Gastroesophageal sphincter (tissue), 4 donors: ENCODE data around the gene RALA. TPM values are rescaled to one million over a fixed set of nuclear protein-coding genes. Genes with fewer than 3 reads are reported as not detected.
A peak's percentile ranks its signal among the peaks of the same experiment; 100 is the strongest.

ENCODE experiments used
- ATAC-seq: fragments of 150-250 bp; one replicate; pipeline ENCODE4 v1.9.1; 2016; ENCODE audit warnings: mild to moderate bottlenecking, moderate library complexity
- H3K27ac ChIP-seq, 4 donors: fragments of 200-600 bp; sonication (generic) in 3 of 4; 1 replicate in 3 of 4; 2 replicates in 1 of 4; pipeline ENCODE4 v1.5.1; 2016 to 2019
- H3K27me3 ChIP-seq: fragments of 200-600 bp; sonication (generic); one replicate; pipeline ENCODE4 v1.5.1; 2019
- H3K36me3 ChIP-seq, 2 donors: fragments of 200-600 bp; sonication (generic); one replicate each; pipeline ENCODE4 v1.5.1; 2019; ENCODE audit warnings: control low read depth in 1 of 2
- H3K4me1 ChIP-seq, 3 donors: fragments of 200-600 bp; sonication (generic); 1 replicate in 2 of 3; 2 replicates in 1 of 3; pipeline ENCODE4 v1.5.1; 2016 to 2019; ENCODE audit warnings: control low read depth in 2 of 3
- H3K4me3 ChIP-seq, 2 donors: fragments of 200-600 bp; sonication (generic); one replicate each; pipeline ENCODE4 v1.5.1; 2019; ENCODE audit warnings: mild to moderate bottlenecking in 1 of 2, moderate library complexity in 1 of 2
- H3K9me3 ChIP-seq, 3 donors: fragments of 200-600 bp; sonication (generic); one replicate each; pipeline ENCODE4 v1.5.1; 2017 to 2019; ENCODE audit warnings: control low read depth in 2 of 3
- EP300 ChIP-seq: sonication (generic); formaldehyde crosslinking; IDR thresholded peaks from one replicate; pipeline ENCODE4 v1.6.1; 2017; ENCODE audit warnings: antibody characterized with exemption, mild to moderate bottlenecking
- POLR2A ChIP-seq, 2 donors: fragments of 450-650 bp; IDR thresholded peaks; one replicate each; pipeline ENCODE4 v1.6.1; 2017; ENCODE audit warnings: antibody characterized with exemption in 2 of 2, mild to moderate bottlenecking in 2 of 2, moderate library complexity in 1 of 2
- POLR2AphosphoS5 ChIP-seq: sonication (generic); formaldehyde crosslinking; IDR thresholded peaks from one replicate; pipeline ENCODE4 v1.6.1; 2017; ENCODE audit warnings: antibody characterized with exemption
- WGBS, 2 donors: methylation state at CpG; one replicate each; pipeline ENCODE4 v1.1.5; 2018; ENCODE audit warnings: low coverage in 1 of 2; 5-methylcytosine and 5-hydroxymethylcytosine counted together
- total RNA-seq, 4 donors: library from RNA; depleted of rRNA; stranded (reverse); fragments of >200 nt; gene quantifications; one replicate each; pipeline ENCODE4 v1.1.0, GENCODE V29; 2016
- TF ChIP-seq, protein P1 (sequence below), 4 experiments: fragments of 200-600 bp in 2 of 4; fragments of 450-650 bp in 2 of 4; sonication (generic) in 1 of 4; IDR thresholded peaks; one replicate each; pipeline ENCODE4 v1.5.1; 2017 to 2019; ENCODE audit warnings: antibody characterized with exemption in 4 of 4, mild to moderate bottlenecking in 2 of 4, moderate library complexity in 2 of 4

RALA gene
- total RNA-seq, 4 donors from 2014 or later, result 16.6 to 30.7 (median 21.0) TPM

DNA sequence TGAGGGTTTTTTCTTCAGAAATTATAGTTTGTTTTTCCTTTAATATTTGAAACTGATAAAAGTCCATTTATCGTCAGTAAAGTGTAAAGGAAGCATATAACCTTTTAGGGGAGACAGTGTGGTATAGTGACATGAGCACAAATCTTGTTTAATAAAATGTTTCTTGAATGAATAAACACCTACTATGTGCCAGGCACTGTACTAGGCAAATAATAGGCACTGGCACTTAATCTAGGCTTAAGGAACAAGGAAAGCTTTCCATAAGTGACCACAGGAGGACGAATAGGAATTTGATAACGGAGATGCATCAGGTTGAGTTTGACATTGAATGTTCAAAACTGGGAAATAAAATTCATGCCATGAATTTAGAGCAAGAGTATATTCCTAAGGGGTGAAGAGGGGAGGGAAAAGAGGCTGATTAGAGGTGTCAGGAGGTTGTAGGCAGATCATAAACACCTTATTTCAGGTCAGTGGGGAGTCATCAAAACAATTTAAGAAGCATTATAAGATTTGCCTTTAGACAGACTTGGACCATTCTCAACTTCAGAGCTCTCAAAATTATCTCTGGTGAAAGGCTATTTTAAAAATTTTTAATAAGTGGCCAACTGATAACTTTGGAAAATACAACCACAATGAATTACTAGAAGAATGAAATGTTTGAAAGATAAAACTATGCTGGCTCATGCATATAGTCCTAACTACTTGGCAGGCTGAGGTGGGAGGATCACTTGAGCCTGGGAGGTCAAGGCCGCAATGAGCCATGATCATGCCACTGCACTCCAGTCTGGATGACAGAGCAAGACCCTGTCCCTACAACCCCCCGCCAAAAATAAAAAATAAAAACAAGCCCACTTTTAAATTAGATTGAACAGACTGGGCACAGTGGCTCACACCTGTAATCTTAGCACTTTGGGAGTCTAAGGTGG, 22.4 kb downstream of the RALA start:
- WGBS, 2 donors, result 67 to 85% methylated on average over 5 of the region's 5 CpGs
- no peak overlapping the region for H3K27ac ChIP-seq
- TF ChIP-seq POLR2A (IDR thresholded peaks at IDR 0.05) (no peak), EP300 (no peak), POLR2AphosphoS5 (no peak)
- TF ChIP-seq, protein P1, sequence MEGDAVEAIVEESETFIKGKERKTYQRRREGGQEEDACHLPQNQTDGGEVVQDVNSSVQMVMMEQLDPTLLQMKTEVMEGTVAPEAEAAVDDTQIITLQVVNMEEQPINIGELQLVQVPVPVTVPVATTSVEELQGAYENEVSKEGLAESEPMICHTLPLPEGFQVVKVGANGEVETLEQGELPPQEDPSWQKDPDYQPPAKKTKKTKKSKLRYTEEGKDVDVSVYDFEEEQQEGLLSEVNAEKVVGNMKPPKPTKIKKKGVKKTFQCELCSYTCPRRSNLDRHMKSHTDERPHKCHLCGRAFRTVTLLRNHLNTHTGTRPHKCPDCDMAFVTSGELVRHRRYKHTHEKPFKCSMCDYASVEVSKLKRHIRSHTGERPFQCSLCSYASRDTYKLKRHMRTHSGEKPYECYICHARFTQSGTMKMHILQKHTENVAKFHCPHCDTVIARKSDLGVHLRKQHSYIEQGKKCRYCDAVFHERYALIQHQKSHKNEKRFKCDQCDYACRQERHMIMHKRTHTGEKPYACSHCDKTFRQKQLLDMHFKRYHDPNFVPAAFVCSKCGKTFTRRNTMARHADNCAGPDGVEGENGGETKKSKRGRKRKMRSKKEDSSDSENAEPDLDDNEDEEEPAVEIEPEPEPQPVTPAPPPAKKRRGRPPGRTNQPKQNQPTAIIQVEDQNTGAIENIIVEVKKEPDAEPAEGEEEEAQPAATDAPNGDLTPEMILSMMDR (IDR thresholded peaks at IDR 0.05), result no peak
- H3K4me3 ChIP-seq, result no peak overlapping the region
- H3K9me3 ChIP-seq, result no peaks in the 10 kb centered on the region
- ATAC-seq, result no peak
- no peaks in the 10 kb centered on the region for H3K36me3 ChIP-seq
- H3K27me3 ChIP-seq, result no peaks in the 10 kb centered on the region
- peaks cover 0 to 53% (median 0%) of the 10 kb centered on the region in 3 donors for H3K4me1 ChIP-seq

- Histone ChIP-seq H3K36me3 (no peaks in the 10 kb centered on the region), H3K4me3 (no peak overlapping the region), H3K9me3 (no peaks in the 10 kb centered on the region), H3K4me1 (peaks cover 0 to 50% (median 0%) of the 10 kb centered on the region in 3 donors), H3K27ac (no peak overlapping the region), H3K27me3 (no peaks in the 10 kb centered on the region)
- ATAC-seq, result no peak
- TF ChIP-seq POLR2A (IDR thresholded peaks at IDR 0.05) (no peak), EP300 (no peak), POLR2AphosphoS5 (no peak)
- TF ChIP-seq, protein P1 (IDR thresholded peaks at IDR 0.05), result no peak
Measured at GRCh38 chr7:39647816-39648215, 24.4 kb downstream of the RALA start.

- Histone ChIP-seq H3K9me3 (peaks cover 0 to 8% (median 0%) of the 10 kb centered on the region in 3 donors), H3K27me3 (no peaks in the 10 kb centered on the region), H3K36me3 (no peaks in the 10 kb centered on the region), H3K4me1 (peaks cover 0 to 39% (median 0%) of the 10 kb centered on the region in 3 donors), H3K4me3 (no peak overlapping the region), H3K27ac (no peak overlapping the region)
- TF ChIP-seq POLR2A (IDR thresholded peaks at IDR 0.05) (no peak), EP300 (no peak), POLR2AphosphoS5 (no peak)
- TF ChIP-seq, protein P1 (IDR thresholded peaks at IDR 0.05), result no peak
- ATAC-seq, result peak; percentile 90
- WGBS, 2 donors, result 70 to 77% methylated on average over 3 to 4 of the region's 4 CpGs
Measured at GRCh38 chr7:39650676-39651075, 27.3 kb downstream of the RALA start.

DNA sequence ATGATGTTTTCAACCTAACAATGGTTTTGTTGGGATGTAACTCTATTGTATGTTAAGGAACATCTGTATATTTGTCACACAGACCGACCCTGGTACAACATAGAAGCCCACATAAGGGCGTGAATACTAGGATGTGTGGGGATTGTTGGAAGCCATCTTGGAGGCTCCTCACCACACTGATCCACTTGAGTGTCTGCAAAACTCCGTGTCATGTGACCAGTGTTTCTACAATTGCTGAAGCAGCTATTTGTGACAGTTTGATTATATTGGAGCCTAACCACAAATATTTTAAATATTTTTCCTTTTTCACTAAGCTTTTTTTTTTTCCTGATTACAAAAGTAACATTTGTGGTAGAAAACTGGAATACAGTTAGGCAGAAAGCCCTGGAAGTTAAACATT, 27.9 kb downstream of the RALA start:
- 97 to 100% methylated on average over 2 to 3 of the region's 3 CpGs for WGBS, 2 donors
- TF ChIP-seq POLR2A (IDR thresholded peaks at IDR 0.05), result no peak
- TF ChIP-seq, protein P1 (IDR thresholded peaks at IDR 0.05), result no peak
- TF ChIP-seq EP300, result no peak
- Histone ChIP-seq H3K4me3 (no peak overlapping the region), H3K4me1 (peaks cover 0 to 34% (median 0%) of the 10 kb centered on the region in 3 donors), H3K27me3 (no peaks in the 10 kb centered on the region), H3K36me3 (no peaks in the 10 kb centered on the region), H3K27ac (no peak overlapping the region), H3K9me3 (peaks cover 0 to 8% (median 0%) of the 10 kb centered on the region in 3 donors)
- ATAC-seq, result no peak

DNA sequence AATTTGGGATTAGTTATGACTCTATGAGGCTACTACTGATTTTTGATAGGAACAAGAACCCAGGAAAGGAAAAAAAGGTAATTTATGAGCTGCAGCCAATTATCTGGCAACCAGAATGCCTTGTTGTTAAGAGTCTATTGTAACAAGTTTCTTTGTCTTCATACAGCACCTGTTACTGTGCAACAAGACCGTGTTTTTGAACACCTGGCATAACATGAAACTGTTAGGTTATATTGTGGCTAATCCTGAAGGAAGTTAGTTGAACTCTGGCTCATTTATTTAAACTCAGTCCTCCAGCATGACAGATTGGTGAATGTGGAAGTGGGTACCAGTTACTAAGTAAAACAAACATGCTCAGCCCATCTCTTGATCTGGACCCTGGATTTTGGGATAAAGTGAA, 33.0 kb downstream of the RALA start:
- peaks cover 0 to under 1% (median 0%) of the 10 kb centered on the region in 3 donors for H3K4me1 ChIP-seq
- H3K27ac ChIP-seq, result no peak overlapping the region
- no peak for TF ChIP-seq POLR2AphosphoS5
- TF ChIP-seq EP300, result no peak
- TF ChIP-seq, protein P1 (IDR thresholded peaks at IDR 0.05), result no peak
- TF ChIP-seq POLR2A (IDR thresholded peaks at IDR 0.05), result no peak
- no peak for ATAC-seq
- H3K27me3 ChIP-seq, result no peaks in the 10 kb centered on the region
- 82 to 83% methylated on average over 1 of the region's 1 CpG for WGBS, 2 donors
- H3K9me3 ChIP-seq, result peaks cover 0 to 8% (median 0%) of the 10 kb centered on the region in 3 donors
- H3K4me3 ChIP-seq, result no peak overlapping the region
- H3K36me3 ChIP-seq, result no peaks in the 10 kb centered on the region
